Mesenchymal stem cell (in vitro differentiated cells and primary cell): ENCODE results near the gene KIF1B.

Experiments
- DNase-seq: peaks from one replicate; pipeline ENCODE4 v3.0.0-alpha.2; 2013
- H2AFZ ChIP-seq: one replicate; pipeline ENCODE4 v1.6.1; 2013; ENCODE audit warnings: low read depth, mild to moderate bottlenecking, control low read depth, inconsistent platforms, low read length, moderate library complexity
- H2AK5ac ChIP-seq: 2 replicates; pipeline ENCODE4 v1.6.1; 2013; ENCODE audit warnings: low read length, moderate library complexity, mild to moderate bottlenecking, inconsistent platforms; ENCODE audit not compliant: severe bottlenecking
- H2BK120ac ChIP-seq: one replicate; pipeline ENCODE4 v1.6.1; 2013; ENCODE audit warnings: low read depth, mild to moderate bottlenecking, inconsistent platforms, low read length, moderate library complexity
- H2BK12ac ChIP-seq, 2 experiments: one replicate each; pipeline ENCODE4 v1.6.1; 2013; ENCODE audit warnings: inconsistent platforms in 2 of 2, low read length in 2 of 2, mild to moderate bottlenecking in 2 of 2, moderate library complexity in 2 of 2, control low read depth in 1 of 2
- H2BK15ac ChIP-seq: one replicate; pipeline ENCODE4 v1.6.1; 2013; ENCODE audit warnings: mild to moderate bottlenecking, low read depth, inconsistent platforms; ENCODE audit not compliant: poor library complexity, severe bottlenecking
- H2BK5ac ChIP-seq: 2 replicates; pipeline ENCODE4 v1.6.1; 2013; ENCODE audit warnings: low read depth, mild to moderate bottlenecking, low read length, control low read depth, inconsistent platforms; ENCODE audit not compliant: poor library complexity, severe bottlenecking
- H3K14ac ChIP-seq, 2 experiments: one replicate each; pipeline ENCODE4 v1.6.1; 2013; ENCODE audit warnings: inconsistent platforms in 2 of 2, low read length in 2 of 2, control low read depth in 1 of 2, mild to moderate bottlenecking in 1 of 2, moderate library complexity in 1 of 2
- H3K18ac ChIP-seq, 2 experiments: one replicate each; pipeline ENCODE4 v1.6.1; 2013; ENCODE audit warnings: inconsistent platforms in 2 of 2, low read length in 2 of 2, control low read depth in 1 of 2, low read depth in 1 of 2, mild to moderate bottlenecking in 1 of 2
- H3K23ac ChIP-seq, 2 experiments: one replicate each; pipeline ENCODE4 v1.6.1; 2013; ENCODE audit warnings: inconsistent platforms in 2 of 2, low read length in 2 of 2, mild to moderate bottlenecking in 2 of 2, moderate library complexity in 2 of 2, control low read depth in 1 of 2
- H3K27ac ChIP-seq: 2 replicates; pipeline ENCODE4 v1.5.1; 2013; ENCODE audit warnings: mild to moderate bottlenecking, moderate library complexity, low read length, control low read depth, inconsistent platforms; ENCODE audit not compliant: poor library complexity, severe bottlenecking
- H3K27me3 ChIP-seq, 2 experiments: 2 replicates each; pipeline versions ENCODE4 v1.6.1 to v1.7.0; 2013; ENCODE audit warnings: low read length in 2 of 2, mild to moderate bottlenecking in 2 of 2, moderate library complexity in 2 of 2, control low read depth in 1 of 2, inconsistent platforms in 1 of 2; ENCODE audit not compliant: control insufficient read depth in 1 of 2, insufficient read depth in 1 of 2
- H3K36me3 ChIP-seq, 2 experiments: 2 replicates each; pipeline versions ENCODE4 v1.6.1 to v1.7.0; 2013; ENCODE audit warnings: low read length in 2 of 2, control low read depth in 1 of 2, inconsistent platforms in 1 of 2, low read depth in 1 of 2, mild to moderate bottlenecking in 1 of 2; ENCODE audit not compliant: insufficient read depth in 2 of 2, control insufficient read depth in 1 of 2
- H3K4ac ChIP-seq, 2 experiments: one replicate each; pipeline ENCODE4 v1.6.1; 2013; ENCODE audit warnings: inconsistent platforms in 2 of 2, low read length in 2 of 2, mild to moderate bottlenecking in 2 of 2, moderate library complexity in 2 of 2, control low read depth in 1 of 2, low read depth in 1 of 2
- H3K4me1 ChIP-seq: 2 replicates; pipeline ENCODE4 v1.6.1; 2013; ENCODE audit warnings: low read depth, low read length, control low read depth; ENCODE audit not compliant: control insufficient read depth, insufficient read depth
- H3K4me2 ChIP-seq: 2 replicates; pipeline ENCODE4 v1.6.1; 2013; ENCODE audit warnings: low read length, mild to moderate bottlenecking, inconsistent platforms; ENCODE audit not compliant: poor library complexity, severe bottlenecking
- H3K4me3 ChIP-seq, 2 experiments: 2 replicates each; pipeline versions ENCODE4 v1.5.1 to v1.7.0; 2013; ENCODE audit warnings: low read length in 2 of 2, mild to moderate bottlenecking in 2 of 2, control low read depth in 1 of 2, low read depth in 1 of 2; ENCODE audit not compliant: insufficient read depth in 1 of 2
- H3K79me1 ChIP-seq: replicated peaks from 2 replicates; pipeline ENCODE4 v1.6.1; 2013; ENCODE audit warnings: mild to moderate bottlenecking, control low read depth, low read length, inconsistent platforms; ENCODE audit not compliant: poor library complexity, severe bottlenecking
- H3K9ac ChIP-seq: 2 replicates; pipeline ENCODE4 v1.7.0; 2013; ENCODE audit warnings: mild to moderate bottlenecking, low read length, moderate library complexity
- H3K9me3 ChIP-seq: 2 replicates; pipeline ENCODE4 v1.7.0; 2013; ENCODE audit warnings: mild to moderate bottlenecking, low read length; ENCODE audit not compliant: control insufficient read depth
- H4K8ac ChIP-seq: one replicate; pipeline ENCODE4 v1.6.1; 2013; ENCODE audit warnings: inconsistent platforms, mild to moderate bottlenecking, low read length, moderate library complexity
- H4K91ac ChIP-seq: one replicate; pipeline ENCODE4 v1.6.1; 2013; ENCODE audit warnings: mild to moderate bottlenecking, low read length, inconsistent platforms
- WGBS: methylation state at CpG from one replicate; pipeline ENCODE4 v1.1.7; 2013; ENCODE audit warnings: mixed read lengths; 5-methylcytosine and 5-hydroxymethylcytosine counted together

The KIF1B gene

GRCh38 chr1:10236405-10237156 lies 26.2 kb downstream of the KIF1B start:
- Histone ChIP-seq H3K9me3 (no peaks in the 10 kb centered on the region), H3K79me1 (peaks cover 21% of the 10 kb centered on the region), H4K8ac (no peak overlapping the region), H3K36me3 (peaks cover 13 to 24% of the 10 kb centered on the region in 2 experiments), H2AK5ac (no peak overlapping the region), H3K18ac (no peak overlapping the region), H3K27me3 (no peaks in the 10 kb centered on the region), H3K27ac (no peak overlapping the region), H3K4me3 (no peak overlapping the region), H4K91ac (no peak overlapping the region), H2BK5ac (no peak overlapping the region), H3K4ac (no peak overlapping the region), H3K9ac (no peak overlapping the region), H2AFZ (no peak overlapping the region), H3K4me1 (peaks cover 1% of the 10 kb centered on the region), H3K4me2 (no peak overlapping the region), H3K23ac (no peak overlapping the region), H3K14ac (no peak overlapping the region), H2BK120ac (no peak overlapping the region), H2BK12ac (no peak overlapping the region), H2BK15ac (no peak overlapping the region)
- 92% methylated on average over 2 of the region's 2 CpGs for WGBS
- DNase-seq = no peak

- H3K79me1 ChIP-seq = peaks cover 21% of the 10 kb centered on the region
- H3K4me1 ChIP-seq = peaks cover 1% of the 10 kb centered on the region
- H3K4ac ChIP-seq = no peak overlapping the region
- H4K91ac ChIP-seq = no peak overlapping the region
- H3K4me2 ChIP-seq = no peak overlapping the region
- H2BK120ac ChIP-seq = no peak overlapping the region
- H3K23ac ChIP-seq = no peak overlapping the region
- H3K36me3 ChIP-seq = peaks cover 13 to 24% of the 10 kb centered on the region in 2 experiments
- H2BK5ac ChIP-seq = no peak overlapping the region
- H3K14ac ChIP-seq = no peak overlapping the region
- H3K9ac ChIP-seq = no peak overlapping the region
- no peak overlapping the region for H2AFZ ChIP-seq
- no peak overlapping the region for H3K18ac ChIP-seq
- H3K27me3 ChIP-seq = no peaks in the 10 kb centered on the region
- no peak overlapping the region for H2BK12ac ChIP-seq
- no CpG with 5 or more reads among the region's 1 CpG for WGBS
- no peak overlapping the region for H2BK15ac ChIP-seq
- no peak overlapping the region for H2AK5ac ChIP-seq
- H4K8ac ChIP-seq = no peak overlapping the region
- H3K4me3 ChIP-seq = no peak overlapping the region
- no peaks in the 10 kb centered on the region for H3K9me3 ChIP-seq
- DNase-seq = no peak
- H3K27ac ChIP-seq = no peak overlapping the region
These were observed 26.8 kb downstream of the KIF1B start for GRCh38 chr1:10237157-10237539.

- Histone ChIP-seq H4K91ac (no peak overlapping the region), H2AK5ac (no peak overlapping the region), H4K8ac (no peak overlapping the region), H3K23ac (no peak overlapping the region), H3K4me3 (no peak overlapping the region), H2BK5ac (no peak overlapping the region), H3K79me1 (peaks cover 21% of the 10 kb centered on the region), H2BK120ac (no peak overlapping the region), H2BK15ac (no peak overlapping the region), H3K9me3 (no peaks in the 10 kb centered on the region), H3K4me2 (no peak overlapping the region), H3K9ac (no peak overlapping the region), H3K4me1 (peaks cover 1% of the 10 kb centered on the region), H3K18ac (no peak overlapping the region), H2AFZ (no peak overlapping the region), H2BK12ac (no peak overlapping the region), H3K27ac (no peak overlapping the region), H3K4ac (no peak overlapping the region), H3K14ac (no peak overlapping the region), H3K36me3 (peaks cover 3 to 14% of the 10 kb centered on the region in 2 experiments), H3K27me3 (no peaks in the 10 kb centered on the region)
- 98% methylated on average over 6 of the region's 7 CpGs for WGBS
- no peak for DNase-seq
These were observed 31.8 kb downstream of the KIF1B start for GRCh38 chr1:10242135-10242534.

- Histone ChIP-seq H3K4me3 (no peak overlapping the region), H3K23ac (no peak overlapping the region), H3K4me2 (no peak overlapping the region), H4K91ac (no peak overlapping the region), H4K8ac (no peak overlapping the region), H3K14ac (no peak overlapping the region), H3K9ac (no peak overlapping the region), H3K4me1 (peaks cover 1% of the 10 kb centered on the region), H2BK120ac (no peak overlapping the region), H2BK15ac (no peak overlapping the region), H2BK5ac (no peak overlapping the region), H3K18ac (no peak overlapping the region), H3K27me3 (no peaks in the 10 kb centered on the region), H2AK5ac (no peak overlapping the region), H3K4ac (no peak overlapping the region), H3K27ac (no peak overlapping the region), H3K79me1 (peaks cover 17% of the 10 kb centered on the region), H2AFZ (no peak overlapping the region), H3K36me3 (peaks cover 3 to 16% of the 10 kb centered on the region in 2 experiments), H3K9me3 (no peaks in the 10 kb centered on the region), H2BK12ac (no peak overlapping the region)
- WGBS = 99% methylated on average over 5 of the region's 6 CpGs
- DNase-seq = no peak
These were observed 32.4 kb downstream of the KIF1B start for GRCh38 chr1:10242811-10243210.
